ENCODE results near the gene S100A10.
A peak's percentile ranks its signal among the peaks of the same experiment; 100 is the strongest.

GRCh38 chr1:151968058-151968457 is 25.6 kb downstream of the S100A10 start:
- TF ChIP-seq EZH2phosphoT487 (IDR thresholded peaks at IDR 0.05; ENCODE audit: borderline replicate concordance, low read length) = no peak
- TF ChIP-seq, protein P1, sequence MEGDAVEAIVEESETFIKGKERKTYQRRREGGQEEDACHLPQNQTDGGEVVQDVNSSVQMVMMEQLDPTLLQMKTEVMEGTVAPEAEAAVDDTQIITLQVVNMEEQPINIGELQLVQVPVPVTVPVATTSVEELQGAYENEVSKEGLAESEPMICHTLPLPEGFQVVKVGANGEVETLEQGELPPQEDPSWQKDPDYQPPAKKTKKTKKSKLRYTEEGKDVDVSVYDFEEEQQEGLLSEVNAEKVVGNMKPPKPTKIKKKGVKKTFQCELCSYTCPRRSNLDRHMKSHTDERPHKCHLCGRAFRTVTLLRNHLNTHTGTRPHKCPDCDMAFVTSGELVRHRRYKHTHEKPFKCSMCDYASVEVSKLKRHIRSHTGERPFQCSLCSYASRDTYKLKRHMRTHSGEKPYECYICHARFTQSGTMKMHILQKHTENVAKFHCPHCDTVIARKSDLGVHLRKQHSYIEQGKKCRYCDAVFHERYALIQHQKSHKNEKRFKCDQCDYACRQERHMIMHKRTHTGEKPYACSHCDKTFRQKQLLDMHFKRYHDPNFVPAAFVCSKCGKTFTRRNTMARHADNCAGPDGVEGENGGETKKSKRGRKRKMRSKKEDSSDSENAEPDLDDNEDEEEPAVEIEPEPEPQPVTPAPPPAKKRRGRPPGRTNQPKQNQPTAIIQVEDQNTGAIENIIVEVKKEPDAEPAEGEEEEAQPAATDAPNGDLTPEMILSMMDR (conservative IDR thresholded peaks at IDR 0.05; ENCODE audit: low read depth, low read length) = peak; percentile 97

Measured in PC-3 (cell line).